DMS 273 (cell line): ENCODE data around the gene ZNF444.
A peak's percentile ranks its signal among the peaks of the same experiment; 100 is the strongest.

ENCODE experiments used
- DNase-seq: peaks from one replicate; lab custom pipeline; 2025; ENCODE audit not compliant: unreplicated experiment; lab: John Stamatoyannopoulos, UW

The ZNF444 gene

GRCh38 chr19:56121180-56122167, 19.6 kb upstream of the ZNF444 start, which contains the start of gene ZNF787:
Gene ZNF787, minus strand, starts transcription at chr19:56121295. Its CDS starts 18,078 bp downstream, at chr19:56103217.
- peak; percentile 99 for DNase-seq

- no peak for DNase-seq
These were observed 17.7 kb upstream of the ZNF444 start for GRCh38 chr19:56123266-56123891.

- DNase-seq: no peak
These were observed 16.5 kb upstream of the ZNF444 start for GRCh38 chr19:56124578-56124977.

GRCh38 chr19:56125806-56126590, 15.1 kb upstream of the ZNF444 start:
- DNase-seq: peak; percentile 60

- no peak for DNase-seq
These were observed 13.9 kb upstream of the ZNF444 start for GRCh38 chr19:56126983-56127780.

GRCh38 chr19:56130006-56130405, 11.1 kb upstream of the ZNF444 start:
- no peak for DNase-seq

GRCh38 chr19:56131651-56132050, 9.4 kb upstream of the ZNF444 start:
- DNase-seq: no peak

- DNase-seq: no peak
These were observed 8.7 kb upstream of the ZNF444 start for GRCh38 chr19:56132316-56132822.

GRCh38 chr19:56133858-56134653, 7.0 kb upstream of the ZNF444 start:
- DNase-seq: no peak

GRCh38 chr19:56134654-56134921, 6.5 kb upstream of the ZNF444 start:
- no peak for DNase-seq

- no peak for DNase-seq
These were observed 4.7 kb upstream of the ZNF444 start for GRCh38 chr19:56136362-56136761.

GRCh38 chr19:56137405-56137804, 3.7 kb upstream of the ZNF444 start:
- no peak for DNase-seq

GRCh38 chr19:56138069-56138468, 3.0 kb upstream of the ZNF444 start:
- DNase-seq: no peak

GRCh38 chr19:56139847-56140582, 1.1 kb upstream of the ZNF444 start:
- DNase-seq: no peak

GRCh38 chr19:56141417-56141993, 418 bp downstream of the ZNF444 start:
- peak; percentile 30 for DNase-seq

- DNase-seq: no peak
These were observed 1.1 kb downstream of the ZNF444 start for GRCh38 chr19:56142087-56142787.

GRCh38 chr19:56142897-56143434, 1.9 kb downstream of the ZNF444 start:
- no peak for DNase-seq

GRCh38 chr19:56144376-56144775, 3.3 kb downstream of the ZNF444 start:
- DNase-seq: no peak
